Stimulated activated CD8-positive, alpha-beta memory T cell treated with anti-CD3 and anti-CD28 coated beads, Interleukin-12 subunit alpha, Interleukin-12 subunit beta, amount 100 ng/mL, for 24 hours (primary cell): ENCODE measurements around the gene PAQR8.
"Not testable (repeated sequence)": the region's sequence is repeated elsewhere in the genome, so short reads cannot be mapped to it uniquely, and the experiment has no call there.

Experiments used
- DNase-seq: peaks from one replicate; pipeline ENCODE4 v3.0.0-alpha.2; 2020; ENCODE audit errors: extremely low read depth

Gene PAQR8

DNA sequence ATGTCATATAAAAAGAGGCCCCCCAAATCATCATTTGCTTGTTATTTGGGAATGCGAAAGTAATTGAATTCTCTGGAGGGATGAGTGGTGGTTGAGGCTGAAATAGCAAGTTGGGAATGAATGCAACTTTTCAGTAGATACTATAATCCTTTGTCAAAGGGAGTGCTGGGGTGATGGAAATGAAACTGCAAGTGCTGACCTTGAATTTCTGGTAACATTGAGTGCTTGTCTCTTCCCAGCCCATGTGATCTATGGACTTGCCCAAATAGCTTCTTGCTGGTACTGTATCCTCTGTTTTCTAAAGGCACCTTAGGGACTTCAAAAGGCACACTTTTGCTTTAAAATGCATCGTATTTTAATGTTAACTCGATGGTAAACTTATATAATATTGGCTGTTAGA, 14.8 kb downstream of the PAQR8 start:
- DNase-seq: no peak

DNA sequence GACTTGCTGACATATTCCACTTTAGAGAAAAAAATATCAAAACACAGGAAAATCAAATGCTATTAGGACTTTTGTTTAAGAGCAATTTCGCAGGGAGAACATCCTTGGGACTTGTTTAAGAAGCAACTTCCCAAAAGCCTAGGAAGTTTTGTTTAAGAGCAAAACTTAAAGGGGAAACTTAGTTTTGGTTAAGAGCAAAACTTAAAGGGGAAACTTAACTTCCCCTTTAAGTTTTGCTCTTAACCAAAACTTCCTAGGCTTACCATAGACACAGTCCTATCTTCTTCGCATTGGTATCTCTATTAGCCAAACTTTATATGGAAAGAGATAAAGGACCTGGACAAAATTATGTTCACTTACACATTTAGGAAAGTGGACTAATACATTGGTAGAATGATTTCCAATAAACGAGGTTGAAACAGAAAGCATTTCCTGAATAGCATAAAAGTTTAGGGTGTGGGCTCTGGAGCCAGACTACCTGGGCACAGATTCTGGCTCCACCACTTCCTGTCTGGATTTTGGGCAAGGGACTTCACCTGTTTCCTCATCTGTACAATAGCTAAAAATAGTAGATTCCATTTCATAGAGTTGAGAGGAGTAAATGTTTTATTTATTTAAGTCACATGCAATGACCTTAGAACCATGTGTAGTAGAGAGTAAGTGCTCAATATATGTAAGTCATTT, 15.7 kb downstream of the PAQR8 start:
- no peak for DNase-seq

DNA sequence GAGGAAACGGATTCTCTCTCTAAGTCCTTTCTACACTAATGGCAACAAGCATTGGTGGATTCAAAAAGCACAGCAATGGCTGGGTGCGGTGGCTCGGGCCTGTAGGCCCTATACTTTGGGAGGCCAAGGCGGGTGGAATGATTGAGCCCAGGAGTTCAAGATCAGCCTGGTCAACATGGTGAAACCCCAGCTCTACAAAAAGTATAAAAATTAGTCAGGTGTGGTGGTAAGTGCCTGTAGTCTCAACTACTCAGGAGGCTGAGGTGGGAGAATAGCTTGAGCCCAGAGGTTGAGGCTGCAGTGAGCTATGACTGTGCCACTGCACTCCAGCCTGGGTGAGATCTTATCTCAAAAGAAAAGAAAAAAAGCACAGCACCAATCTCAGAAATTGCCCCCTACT, 19.3 kb downstream of the PAQR8 start:
- no peak for DNase-seq

DNA sequence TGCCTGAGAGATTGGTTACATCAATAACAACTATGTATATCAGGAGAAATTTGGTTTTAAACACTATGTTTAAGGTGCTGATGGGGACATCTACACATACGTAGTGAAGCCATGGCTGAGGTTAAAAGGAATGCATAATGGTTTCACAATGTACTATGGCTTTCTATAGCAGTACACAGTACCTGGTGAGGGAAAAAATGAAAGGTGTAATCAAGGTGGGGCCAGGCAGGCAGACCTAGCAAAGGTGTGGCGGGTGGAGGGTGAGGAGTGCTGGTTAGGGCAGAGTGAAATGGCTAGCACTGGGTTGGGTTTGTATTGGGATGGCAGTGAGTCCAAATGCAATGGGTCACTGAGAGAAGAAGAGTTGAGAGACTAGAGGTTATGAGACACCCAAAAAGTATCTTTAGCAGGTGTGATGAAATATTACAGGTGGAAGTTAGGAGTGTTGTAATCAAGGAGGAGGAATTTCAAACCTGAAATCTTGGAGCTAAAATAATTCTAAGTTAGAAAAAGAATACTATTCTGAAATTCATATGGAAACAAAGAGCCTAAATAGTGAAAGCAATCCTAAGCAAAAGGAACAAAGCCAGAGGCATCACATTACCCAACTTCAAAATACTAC, 22.3 kb downstream of the PAQR8 start:
- no peak for DNase-seq

DNA sequence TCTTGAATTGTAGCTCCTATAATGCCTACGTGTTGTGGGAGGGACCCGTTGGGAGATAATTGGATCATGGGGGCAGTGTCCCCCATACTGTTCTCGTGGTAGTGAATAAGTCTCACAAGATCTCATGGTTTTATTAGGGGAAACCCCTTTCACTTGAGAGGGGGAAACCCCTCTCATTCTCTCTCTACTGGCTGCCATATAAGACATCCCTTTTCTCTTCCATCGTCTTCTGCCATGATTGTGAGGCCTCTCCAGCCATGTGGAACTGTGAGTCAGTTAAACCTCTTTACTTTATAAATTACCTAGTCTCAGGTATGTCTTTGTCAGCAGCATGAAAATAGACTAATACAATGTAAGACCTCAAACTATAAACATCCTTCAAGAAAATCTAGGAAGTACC, 23.1 kb downstream of the PAQR8 start:
- no peak for DNase-seq

DNA sequence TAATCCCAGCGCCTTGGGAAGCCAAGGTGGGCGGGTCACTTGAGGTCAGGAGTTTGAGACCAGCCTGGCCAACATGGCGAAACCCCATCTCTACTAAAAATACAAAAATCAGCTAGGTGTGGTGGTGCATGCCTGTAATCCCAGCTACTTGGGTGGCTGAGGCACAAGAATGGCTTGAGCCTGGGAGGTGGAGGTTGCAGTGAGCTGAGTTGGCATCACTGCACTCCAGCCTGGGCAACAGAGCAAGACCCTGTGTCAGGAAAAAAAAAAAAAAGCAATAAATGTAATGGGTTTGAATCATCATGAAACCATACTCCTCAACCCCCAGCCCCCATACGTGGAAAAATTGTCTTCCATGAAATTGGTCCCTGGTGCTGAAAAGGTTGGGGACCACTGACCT, 26.2 kb downstream of the PAQR8 start:
- DNase-seq: not testable (repeated sequence)

DNA sequence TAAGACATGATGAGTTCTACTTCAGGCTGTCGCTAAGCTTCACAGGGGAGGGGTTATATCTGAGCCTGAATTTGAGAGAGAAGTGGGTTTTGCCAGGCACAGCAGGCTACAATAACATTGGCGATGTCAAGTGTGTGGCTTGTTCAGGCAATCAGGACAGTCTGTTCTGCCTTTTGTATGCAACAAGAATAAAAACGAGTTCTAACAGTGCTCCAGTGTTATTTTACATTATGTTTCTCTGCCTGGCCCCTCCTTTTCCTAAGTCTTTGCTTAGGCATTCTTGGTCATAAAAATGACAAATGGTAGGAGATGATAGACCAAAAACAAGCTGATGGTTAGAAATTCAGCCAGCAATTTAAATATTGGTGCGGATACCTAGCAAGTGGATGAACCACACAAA, 26.8 kb downstream of the PAQR8 start:
- no peak for DNase-seq

DNA sequence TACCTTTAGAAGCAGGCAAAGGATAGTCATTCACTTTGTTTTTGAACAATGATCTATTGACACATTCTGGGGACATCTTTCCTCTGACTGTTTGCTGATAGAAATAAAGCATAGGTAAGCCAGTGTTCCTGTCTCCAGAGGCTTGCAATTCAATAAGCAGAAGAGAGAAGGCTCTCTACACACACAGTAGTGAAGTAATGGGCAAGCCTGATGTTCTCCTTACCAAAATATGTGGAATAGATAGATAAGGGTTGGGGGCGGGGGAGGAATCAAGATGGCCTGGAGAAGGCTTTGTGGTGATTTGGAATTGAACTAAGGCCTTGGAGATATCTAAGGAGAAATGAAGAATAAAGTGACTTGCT, 27.3 kb downstream of the PAQR8 start:
- DNase-seq: no peak

DNA sequence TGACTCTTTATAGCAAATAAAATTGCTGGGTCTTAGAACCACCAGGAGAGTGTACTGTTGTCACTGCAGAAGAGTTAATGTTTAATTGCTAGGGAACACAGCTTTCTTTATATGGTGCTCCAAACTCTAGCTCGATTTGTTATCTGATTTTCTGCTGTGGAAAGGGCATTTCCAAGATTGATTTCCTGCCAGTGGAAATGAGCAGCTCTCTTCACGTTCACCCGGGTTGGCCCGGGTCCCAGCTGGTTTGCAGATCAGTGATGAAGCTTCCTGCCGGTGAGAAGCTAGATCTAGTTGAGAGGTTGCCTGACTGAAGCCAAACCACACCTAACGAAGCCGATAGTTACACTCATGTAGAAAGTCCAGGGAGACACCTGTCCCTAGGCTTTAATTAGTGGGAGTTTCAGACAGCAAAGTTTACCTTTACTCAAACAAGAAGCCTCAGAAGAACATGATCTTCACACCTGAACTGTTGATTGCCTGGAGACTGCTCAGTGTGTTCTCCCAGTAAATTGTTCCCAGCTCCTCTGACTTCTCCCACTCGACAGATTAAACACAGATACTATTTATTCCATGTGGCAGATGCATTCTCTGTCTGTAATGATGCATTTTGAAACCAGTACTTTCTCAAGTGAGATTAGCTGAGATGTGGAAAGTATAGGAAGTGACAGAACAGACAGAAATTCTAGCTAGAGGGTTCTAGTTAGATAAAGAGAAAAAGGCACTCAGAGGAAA, 27.8 kb downstream of the PAQR8 start:
- no peak for DNase-seq

DNA sequence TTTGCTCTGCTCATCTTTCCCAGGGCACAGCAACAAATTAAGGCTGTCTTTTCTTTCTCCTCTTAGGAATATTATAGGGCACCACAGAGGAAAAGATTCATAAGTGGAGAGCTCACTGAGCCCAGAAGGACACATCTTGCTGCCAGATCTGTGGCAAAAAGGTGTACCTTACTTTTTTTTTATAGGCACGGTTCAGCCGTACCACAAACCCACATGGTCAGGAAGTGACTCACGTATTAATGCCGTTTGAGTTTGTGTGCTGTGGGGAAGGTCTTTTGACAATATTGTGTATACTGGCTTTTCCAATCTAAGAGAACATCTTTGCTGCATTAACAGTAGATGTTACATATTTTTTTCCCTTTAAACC, 28.4 kb downstream of the PAQR8 start:
- no peak for DNase-seq

DNA sequence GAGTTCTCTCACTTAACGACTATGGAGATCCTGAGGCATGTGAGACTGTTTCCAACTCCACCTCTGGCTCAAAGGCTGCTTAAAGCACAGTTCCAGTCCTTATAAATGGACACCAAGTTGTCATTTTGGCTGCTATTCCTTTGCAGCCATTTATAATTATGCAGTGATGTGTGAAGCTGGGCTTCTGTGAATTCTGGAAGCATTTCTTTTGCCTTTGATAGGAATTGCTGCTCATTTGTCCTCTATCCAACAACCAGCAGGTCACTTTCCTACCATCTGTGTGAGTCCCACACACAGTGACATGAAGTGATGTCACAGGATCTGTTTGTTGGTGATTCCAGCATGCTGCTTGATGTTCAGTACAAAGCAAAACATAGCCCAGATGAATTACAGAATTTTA, 29.6 kb downstream of the PAQR8 start:
- DNase-seq: no peak

DNA sequence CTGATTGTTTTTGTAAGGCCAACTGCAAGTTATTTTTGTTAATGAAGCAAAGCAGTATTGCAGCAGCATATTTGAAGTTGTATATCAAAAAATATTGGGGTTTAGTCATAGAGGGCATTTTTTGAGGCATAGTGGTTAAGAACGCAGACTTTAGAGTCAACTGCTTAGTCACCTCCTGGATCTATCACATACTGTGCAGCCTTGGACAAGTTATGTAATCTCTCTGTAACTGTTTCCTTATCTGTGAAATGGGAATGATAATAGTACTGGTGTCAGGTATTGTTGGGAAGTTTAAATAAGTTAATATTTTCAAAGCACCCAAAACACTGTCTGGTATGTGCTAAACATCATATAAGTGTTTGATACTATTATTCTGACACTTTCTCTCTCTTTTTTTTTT, 31.0 kb downstream of the PAQR8 start:
- DNase-seq: no peak

DNA sequence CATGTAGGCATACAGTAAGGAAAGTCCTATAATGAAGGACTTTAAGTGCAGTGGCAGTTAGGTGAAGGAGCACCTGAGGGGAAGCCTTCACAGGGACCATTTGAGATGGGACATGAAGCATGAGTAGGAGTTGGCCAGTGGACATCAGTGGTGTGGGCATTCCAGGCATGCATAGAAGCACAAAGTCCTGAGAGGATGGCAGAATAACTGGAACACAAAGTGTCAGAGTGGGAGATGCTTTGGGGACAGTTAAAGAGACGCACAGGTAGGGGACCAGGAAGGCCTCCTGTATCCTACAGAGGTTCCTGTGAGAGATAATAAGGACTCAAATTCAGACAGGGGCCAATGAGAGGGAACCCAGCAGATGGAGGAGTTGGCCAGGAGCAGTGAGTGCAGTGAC, 31.8 kb downstream of the PAQR8 start:
- DNase-seq: no peak

DNA sequence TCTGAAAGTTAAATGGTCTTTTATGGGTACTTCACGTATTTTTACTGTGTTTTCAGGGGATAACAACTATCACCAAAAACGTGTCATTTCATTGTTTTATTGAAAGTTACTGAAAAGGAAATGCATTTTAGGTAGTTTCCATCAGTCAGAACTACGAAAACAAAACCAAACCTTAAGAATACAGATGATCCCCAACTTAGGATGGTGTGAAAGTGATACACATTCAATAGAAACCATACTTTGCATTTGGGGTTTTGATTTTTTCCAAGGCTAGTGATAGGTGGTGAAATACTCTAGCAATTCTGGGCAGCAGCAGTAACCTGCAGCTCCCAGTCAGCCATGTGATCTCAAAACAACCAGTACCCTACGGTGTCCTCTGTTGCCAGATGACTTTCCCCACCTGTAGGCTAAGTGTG, 32.3 kb downstream of the PAQR8 start:
- DNase-seq: no peak

DNA sequence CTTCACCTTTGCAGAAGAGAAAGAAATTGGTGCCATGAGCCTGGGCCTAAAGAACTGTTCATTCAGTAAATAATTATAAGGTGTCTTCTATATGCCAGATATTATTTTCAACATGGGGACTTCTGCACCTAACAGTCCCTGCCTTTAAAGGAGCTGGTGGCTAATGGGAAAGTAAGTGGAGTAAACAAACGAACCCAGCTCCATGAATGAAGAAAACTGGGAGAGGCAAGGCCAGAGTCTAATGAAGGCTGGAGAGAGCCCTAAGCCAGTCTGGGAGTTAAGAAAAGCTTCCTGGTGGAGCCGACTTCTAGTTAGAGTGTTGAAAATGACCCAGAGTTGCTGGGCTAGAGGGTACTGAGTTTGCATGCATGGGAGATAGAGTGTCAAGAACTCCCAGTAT, 34.0 kb downstream of the PAQR8 start:
- DNase-seq: no peak

DNA sequence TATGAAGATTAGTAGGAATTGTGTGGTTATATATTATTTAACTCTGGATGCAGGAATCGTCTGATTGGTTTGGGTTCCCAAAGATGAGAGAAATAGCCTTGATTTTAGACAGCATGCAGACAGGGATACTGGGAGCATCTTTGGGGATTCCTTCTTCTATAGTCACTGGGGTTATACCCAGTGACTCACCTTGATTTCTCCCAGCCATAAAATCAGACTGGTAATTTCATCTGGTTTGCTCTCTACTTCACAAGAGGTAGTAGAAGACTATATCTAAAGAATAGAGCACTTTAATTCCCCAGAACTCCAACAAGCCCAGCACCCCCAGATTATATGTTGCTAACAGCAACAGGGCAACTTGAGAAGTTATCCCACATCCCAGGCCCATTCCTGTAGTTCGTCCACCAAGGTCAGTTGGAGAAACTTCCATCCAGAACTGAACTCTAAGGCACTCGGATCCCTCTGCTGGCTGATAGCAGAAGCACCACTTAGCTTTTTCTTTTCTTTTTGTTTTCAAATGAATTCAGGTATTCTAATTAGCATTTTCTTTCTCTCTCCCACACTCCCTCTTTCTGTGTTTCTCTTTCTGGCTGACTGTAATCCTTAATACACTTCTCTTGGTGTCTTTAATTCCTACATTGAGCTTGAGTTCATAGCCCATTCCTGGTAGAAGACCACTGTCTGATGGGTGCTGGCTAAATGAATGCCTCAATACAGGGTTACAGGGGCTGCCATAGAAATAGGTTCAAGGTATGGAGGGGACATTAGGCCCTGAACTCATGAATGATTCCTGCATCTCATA, 37.8 kb downstream of the PAQR8 start:
- DNase-seq: no peak

DNA sequence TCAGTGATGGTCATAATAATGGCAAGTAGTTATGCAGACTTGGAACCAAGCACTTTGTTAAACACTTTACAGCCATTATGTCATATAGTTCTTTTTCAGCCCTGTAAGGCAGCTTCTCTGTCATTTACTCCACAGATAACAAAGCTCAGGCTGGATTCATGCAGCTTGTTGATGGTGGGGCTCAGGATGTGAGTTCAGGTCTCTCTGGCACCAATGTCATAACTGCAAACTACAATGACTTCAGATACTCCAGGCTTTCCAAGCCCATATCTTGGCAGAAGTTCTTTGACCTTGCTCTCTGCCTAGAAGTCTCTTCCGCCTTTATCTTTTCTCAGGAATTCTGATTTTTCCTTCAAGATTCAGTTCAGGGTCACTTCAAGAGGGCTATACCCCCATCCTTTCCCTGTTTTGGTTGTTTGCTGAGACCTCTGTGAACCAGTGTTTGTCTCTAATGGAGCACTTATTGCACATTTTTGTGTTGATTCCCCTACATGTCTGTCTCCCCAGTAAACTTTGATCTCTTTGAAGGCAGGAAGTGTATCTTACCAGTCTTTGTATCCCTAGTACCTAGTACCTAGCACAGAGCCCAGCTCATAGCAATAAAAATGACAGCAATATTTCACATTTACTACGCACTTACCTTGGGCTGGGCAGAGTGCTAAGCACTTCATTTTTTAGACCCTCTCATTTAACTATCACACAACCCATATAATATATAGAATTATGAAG, 38.5 kb downstream of the PAQR8 start:
- DNase-seq: no peak

DNA sequence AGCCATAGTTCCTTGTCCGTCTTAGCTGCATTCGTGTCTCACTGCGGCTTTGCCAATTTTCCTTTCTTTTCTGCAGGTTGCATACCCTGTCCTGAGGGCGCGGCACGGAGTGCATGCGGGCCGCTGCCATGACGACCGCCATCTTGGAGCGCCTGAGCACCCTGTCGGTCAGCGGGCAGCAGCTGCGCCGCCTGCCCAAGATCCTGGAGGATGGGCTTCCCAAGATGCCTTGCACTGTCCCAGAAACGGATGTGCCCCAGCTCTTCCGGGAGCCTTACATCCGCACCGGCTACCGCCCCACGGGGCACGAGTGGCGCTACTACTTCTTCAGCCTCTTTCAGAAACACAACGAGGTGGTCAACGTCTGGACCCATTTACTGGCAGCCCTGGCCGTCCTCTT, 41.1 kb downstream of the PAQR8 start:
- DNase-seq: no peak

DNA sequence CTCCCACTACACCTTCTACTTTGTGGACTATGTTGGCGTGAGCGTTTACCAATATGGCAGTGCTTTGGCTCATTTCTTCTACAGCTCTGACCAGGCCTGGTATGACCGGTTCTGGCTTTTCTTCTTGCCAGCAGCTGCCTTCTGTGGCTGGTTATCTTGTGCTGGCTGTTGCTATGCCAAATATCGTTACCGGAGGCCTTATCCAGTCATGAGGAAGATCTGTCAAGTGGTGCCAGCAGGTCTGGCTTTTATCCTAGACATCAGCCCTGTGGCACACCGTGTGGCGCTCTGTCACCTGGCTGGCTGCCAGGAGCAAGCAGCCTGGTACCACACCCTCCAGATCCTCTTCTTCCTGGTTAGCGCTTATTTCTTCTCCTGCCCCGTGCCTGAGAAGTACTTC, 41.7 kb downstream of the PAQR8 start:
- DNase-seq: no peak

DNA sequence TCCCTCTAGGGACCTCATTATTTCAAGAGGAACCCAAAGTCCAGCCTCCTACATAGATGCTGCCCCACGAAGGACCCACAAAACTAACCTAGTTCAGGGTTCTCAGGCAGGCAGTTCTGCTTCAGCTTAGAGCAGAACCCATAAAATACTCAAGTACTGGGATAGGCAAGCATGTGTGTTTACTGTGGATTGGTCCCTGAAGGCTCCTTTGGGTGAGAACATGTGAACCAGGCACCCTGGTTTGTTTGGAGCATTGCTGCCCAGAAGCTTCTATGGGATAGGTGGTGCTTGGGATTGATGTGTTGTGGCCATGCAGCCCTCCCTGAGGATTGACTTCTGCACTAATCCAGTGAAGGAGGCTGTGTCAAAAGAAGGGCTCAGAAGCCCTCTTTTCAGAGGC, 43.3 kb downstream of the PAQR8 start:
- no peak for DNase-seq

DNA sequence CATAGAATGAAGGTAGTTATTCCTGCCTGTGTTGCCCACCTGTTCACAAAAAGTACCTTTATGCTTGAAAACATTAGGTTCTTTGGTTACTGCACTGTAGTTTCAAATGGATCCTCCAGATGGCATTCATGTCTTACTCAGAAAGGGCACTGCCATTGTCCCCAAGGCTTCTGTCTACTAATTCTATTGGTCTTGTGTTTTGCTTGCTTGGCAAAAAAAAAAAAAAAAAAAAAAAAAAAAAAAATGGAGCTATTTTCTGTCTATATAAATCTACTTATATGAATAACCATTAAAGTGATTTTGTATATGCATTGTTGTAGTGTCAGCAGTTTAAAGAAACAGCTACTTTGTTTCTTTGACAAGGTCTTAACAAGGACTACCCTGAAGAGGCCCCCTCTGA, 45.5 kb downstream of the PAQR8 start:
- no peak for DNase-seq

DNA sequence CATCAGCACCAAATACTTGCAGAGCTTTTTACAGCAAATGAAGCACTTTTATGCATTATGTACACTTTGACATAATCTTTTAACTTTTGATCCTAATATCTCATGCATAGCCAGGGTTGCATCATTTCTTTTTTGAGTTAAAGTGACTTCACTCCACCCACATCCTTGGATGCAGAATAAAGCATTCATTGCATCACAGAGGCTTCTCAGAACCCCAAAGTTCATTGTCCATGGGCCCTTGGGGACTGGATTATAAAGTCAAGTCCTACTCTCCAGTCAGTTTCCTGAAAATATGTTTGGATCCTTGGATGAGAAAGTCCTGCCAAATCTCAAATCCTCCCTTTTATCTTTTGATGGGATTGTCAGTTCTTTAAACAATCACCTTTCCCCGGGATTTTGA, 47.5 kb downstream of the PAQR8 start:
- DNase-seq: no peak
